Fibroblast of villous mesenchyme (primary cell): Measurements from ENCODE around the gene AQP9. TPM values are rescaled to one million over a fixed set of nuclear protein-coding genes. Genes with fewer than 3 reads are reported as not detected.

ENCODE experiments used
- DNase-seq: peaks from one replicate; pipeline ENCODE4 v3.0.0-alpha.2; 2010; ENCODE audit warnings: low read depth
- H3K4me3 ChIP-seq: 2 replicates; pipeline ENCODE4 v1.5.1; 2011; ENCODE audit warnings: low read depth, mild to moderate bottlenecking, low read length
- total RNA-seq: library from RNA; depleted of rRNA; stranded (reverse); fragments of >200 nt; gene quantifications from 2 replicates; pipeline ENCODE4 v1.2.3, GENCODE V29; 2012
- TF ChIP-seq, protein P1 (sequence below): IDR thresholded peaks from 2 replicates; pipeline ENCODE4 v1.5.1; 2012; ENCODE audit warnings: low read depth, mild to moderate bottlenecking, low read length; ENCODE audit not compliant: insufficient read depth

AQP9 gene
- total RNA-seq, 1 donor, result not detected

DNA sequence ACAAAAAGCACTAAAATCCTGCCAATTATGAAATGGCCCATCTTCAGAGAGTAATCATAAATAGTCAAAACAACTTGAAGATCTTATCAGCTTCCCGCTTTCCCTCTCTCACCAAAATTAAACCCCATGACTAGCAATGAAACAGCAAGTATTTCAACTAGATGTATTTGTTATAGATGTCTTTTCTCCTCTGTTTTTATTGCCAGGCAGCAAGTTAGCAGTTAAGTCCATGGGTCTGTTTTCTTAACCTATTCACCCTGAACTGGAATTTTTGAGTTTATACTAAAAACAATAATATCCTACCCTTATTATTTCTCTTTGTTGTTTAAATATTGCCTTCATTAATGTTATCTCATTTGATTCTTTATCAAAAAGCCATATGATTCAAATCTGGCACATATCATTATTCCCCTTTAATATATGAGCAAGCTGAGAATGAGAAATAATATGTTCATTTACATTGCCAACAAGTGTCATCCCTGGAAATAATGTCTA is 23.3 kb downstream of the AQP9 start:
- TF ChIP-seq, protein P1, sequence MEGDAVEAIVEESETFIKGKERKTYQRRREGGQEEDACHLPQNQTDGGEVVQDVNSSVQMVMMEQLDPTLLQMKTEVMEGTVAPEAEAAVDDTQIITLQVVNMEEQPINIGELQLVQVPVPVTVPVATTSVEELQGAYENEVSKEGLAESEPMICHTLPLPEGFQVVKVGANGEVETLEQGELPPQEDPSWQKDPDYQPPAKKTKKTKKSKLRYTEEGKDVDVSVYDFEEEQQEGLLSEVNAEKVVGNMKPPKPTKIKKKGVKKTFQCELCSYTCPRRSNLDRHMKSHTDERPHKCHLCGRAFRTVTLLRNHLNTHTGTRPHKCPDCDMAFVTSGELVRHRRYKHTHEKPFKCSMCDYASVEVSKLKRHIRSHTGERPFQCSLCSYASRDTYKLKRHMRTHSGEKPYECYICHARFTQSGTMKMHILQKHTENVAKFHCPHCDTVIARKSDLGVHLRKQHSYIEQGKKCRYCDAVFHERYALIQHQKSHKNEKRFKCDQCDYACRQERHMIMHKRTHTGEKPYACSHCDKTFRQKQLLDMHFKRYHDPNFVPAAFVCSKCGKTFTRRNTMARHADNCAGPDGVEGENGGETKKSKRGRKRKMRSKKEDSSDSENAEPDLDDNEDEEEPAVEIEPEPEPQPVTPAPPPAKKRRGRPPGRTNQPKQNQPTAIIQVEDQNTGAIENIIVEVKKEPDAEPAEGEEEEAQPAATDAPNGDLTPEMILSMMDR, result no peak
- peak; percentile 23 for DNase-seq
- no peak overlapping the region for H3K4me3 ChIP-seq

DNA sequence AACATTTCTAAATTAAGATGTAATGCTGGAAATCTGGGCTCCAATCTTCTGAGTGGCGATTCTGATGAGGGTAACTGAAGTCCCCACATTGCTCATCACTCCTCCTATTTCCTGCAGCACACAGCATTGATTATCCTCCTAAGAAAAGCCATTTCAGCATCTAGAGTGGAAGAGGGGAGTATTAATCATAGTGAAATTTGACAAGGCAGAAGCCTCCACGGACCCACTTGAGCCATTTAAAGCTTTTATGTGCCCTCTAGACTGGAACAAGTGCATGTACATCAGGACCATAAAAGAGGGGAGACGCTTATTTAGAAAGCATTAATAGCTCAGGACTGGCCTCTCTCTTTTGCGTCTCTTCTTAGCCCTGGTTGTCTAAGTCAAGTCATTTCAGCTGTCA is 25.8 kb downstream of the AQP9 start:
- H3K4me3 ChIP-seq, result no peak overlapping the region
- no peak for DNase-seq
- TF ChIP-seq, protein P1, result no peak

DNA sequence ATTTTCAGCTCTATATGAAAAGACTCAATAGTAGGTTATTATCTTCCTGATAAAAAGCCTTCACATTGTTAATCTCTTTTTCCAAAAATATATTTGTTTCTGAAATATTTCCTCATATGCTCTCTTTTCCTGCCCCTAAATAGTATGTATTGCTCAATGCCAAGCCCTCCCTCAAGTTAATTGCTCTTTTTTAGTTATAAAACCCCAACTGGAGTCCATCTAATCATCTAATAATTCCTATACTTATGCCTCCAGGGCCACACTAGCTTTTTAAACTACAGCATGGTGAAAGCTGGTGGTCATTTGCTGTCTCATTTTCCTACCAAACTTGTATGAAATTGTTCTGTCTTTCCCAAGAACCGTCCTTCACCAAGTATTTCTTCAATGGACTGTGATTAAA is 26.7 kb downstream of the AQP9 start:
- H3K4me3 ChIP-seq, result no peak overlapping the region
- TF ChIP-seq, protein P1, result no peak

DNA sequence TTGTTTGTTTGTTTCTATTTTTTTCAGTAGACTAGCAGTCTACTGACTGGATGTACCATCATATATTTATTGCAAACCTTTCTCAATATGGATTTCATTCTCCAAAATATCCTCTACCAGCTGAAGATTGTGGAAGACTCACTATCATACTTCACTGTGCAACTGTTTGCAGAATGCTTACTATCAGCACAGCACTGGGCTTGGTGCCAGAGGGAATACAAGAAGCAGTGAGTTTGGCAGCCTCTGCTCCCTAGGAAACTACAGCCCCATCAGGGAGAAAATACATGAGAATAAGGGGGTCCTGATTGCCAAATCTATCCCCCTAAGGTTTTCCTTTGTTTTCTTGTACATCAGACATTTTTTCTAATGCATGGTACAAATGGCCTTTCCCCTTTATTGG is 27.5 kb downstream of the AQP9 start:
- peak; percentile 39 for DNase-seq
- TF ChIP-seq, protein P1, result no peak
- no peak overlapping the region for H3K4me3 ChIP-seq

More for the DNA sequence above, 26.7 kb downstream of the AQP9 start:
- DNase-seq, result no peak

DNA sequence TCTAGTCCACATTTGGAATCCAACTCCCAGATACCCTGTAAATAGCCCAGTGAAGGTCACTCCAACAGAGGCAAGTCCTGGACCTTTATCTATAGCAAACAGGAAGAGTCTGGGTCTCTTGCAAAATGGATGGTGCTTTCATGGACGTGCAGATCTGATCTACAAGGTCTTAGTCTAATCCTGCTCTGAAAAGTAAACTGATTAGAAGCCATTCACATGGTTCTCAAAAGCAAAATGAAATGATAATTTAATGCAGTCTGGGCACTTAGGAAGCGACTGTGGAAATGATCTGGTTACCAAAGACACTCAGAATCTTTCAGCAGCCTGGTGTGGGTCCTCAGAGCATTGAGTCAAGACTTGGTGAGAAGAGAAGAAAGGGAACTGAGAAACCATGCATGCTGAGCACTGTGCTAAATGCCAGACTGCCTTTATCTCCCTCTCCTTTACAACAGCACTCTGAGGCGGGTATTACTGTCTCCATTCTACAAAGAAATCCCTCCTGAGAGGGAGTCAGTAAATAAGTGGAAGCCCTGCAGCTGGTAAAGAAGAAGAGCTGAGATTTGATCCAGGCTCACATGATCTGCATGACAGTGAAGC is 29.0 kb downstream of the AQP9 start:
- no peak for DNase-seq
- no peak overlapping the region for H3K4me3 ChIP-seq
- TF ChIP-seq, protein P1, result no peak

DNA sequence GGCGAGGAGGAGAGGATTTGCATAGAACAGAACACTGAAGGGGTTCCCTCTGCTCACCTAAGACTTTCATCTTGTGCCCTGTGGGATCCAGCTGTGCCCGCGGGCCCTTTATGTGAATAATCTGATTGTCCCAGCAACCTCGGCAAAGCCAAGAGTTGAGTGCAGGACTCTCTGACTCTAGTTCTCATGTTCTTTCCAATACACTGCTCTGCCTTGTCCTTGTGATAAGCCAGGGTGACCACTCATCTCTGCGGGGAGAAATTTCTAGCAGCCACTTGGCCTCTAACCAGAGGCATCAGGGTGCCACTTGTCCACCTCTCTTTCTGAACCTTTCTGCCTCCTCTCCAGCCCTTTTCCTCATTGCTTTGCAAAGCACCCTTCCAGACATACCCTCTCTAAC is 31.8 kb downstream of the AQP9 start:
- no peak for DNase-seq
- TF ChIP-seq, protein P1, result no peak
- no peak overlapping the region for H3K4me3 ChIP-seq
